HAP-1 (cell line): ENCODE measurements around the gene DYNLL2.
"Not testable (repeated sequence)": the region's sequence is repeated elsewhere in the genome, so short reads cannot be mapped to it uniquely, and the experiment has no call there.

Experiments used
- DNase-seq, 2 experiments: peaks; one replicate each; pipeline ENCODE4 v3.0.0-alpha.2; 2016 to 2020; ENCODE audit warnings: low spot score in 2 of 2
- H3K27me3 ChIP-seq: fragments of 250-450 bp; sonication (Bioruptor Pico); 2 replicates; pipeline ENCODE4 v1.5.1; 2020; ENCODE audit warnings: low read depth, mild to moderate bottlenecking, moderate library complexity
- H3K36me3 ChIP-seq: fragments of 250-450 bp; sonication (Bioruptor Pico); replicated peaks from 2 replicates; pipeline ENCODE4 v1.5.1; 2020; ENCODE audit warnings: mild to moderate bottlenecking
- H3K4me1 ChIP-seq: fragments of 250-450 bp; sonication (Bioruptor Pico); 2 replicates; pipeline ENCODE4 v1.5.1; 2020; ENCODE audit warnings: mild to moderate bottlenecking
- H3K4me3 ChIP-seq: fragments of 250-450 bp; sonication (Bioruptor Pico); 2 replicates; pipeline ENCODE4 v1.5.1; 2020; ENCODE audit warnings: mild to moderate bottlenecking, moderate library complexity
- H3K9me3 ChIP-seq: fragments of 250-450 bp; sonication (Bioruptor Pico); 2 replicates; pipeline ENCODE4 v1.5.1; 2020; ENCODE audit warnings: mild to moderate bottlenecking, moderate library complexity
- in situ Hi-C: fragments of 300-500 bp; cut with MboI; formaldehyde crosslinking; loops from 3 replicates; pipeline ENCODE4 v1.14.3; 2020; ENCODE audit warnings: low sequenced_read_pairs, inconsistent platforms, mixed read lengths

Gene DYNLL2

GRCh38 chr17:58127846-58128245, 44.6 kb downstream of the DYNLL2 start:
- H3K4me3 ChIP-seq, result no peak overlapping the region
- peaks cover 23% of the 10 kb centered on the region for H3K27me3 ChIP-seq
- DNase-seq, result no peak
- no peaks in the 10 kb centered on the region for H3K4me1 ChIP-seq
- in situ Hi-C loops, result no loop called here
- no peaks in the 10 kb centered on the region for H3K36me3 ChIP-seq
- no peaks in the 10 kb centered on the region for H3K9me3 ChIP-seq

- H3K9me3 ChIP-seq, H3K36me3 ChIP-seq, H3K4me3 ChIP-seq, DNase-seq, in situ Hi-C loops, H3K4me1 ChIP-seq: not testable (repeated sequence)
- peaks cover 17% of the 10 kb centered on the region; the same call in 1 of the 2 replicates for H3K27me3 ChIP-seq
Measured at GRCh38 chr17:58132697-58133096, 49.5 kb downstream of the DYNLL2 start.

GRCh38 chr17:58136669-58137279, 53.6 kb downstream of the DYNLL2 start:
- Histone ChIP-seq H3K36me3 (no peaks in the 10 kb centered on the region), H3K4me3 (no peak overlapping the region), H3K27me3 (peaks cover 27% of the 10 kb centered on the region), H3K9me3 (no peaks in the 10 kb centered on the region), H3K4me1 (no peaks in the 10 kb centered on the region)
- in situ Hi-C loops, result no loop called here
- no peak for DNase-seq

GRCh38 chr17:58141505-58141904, 58.3 kb downstream of the DYNLL2 start:
- Histone ChIP-seq H3K36me3 (no peaks in the 10 kb centered on the region), H3K27me3 (peaks cover 26% of the 10 kb centered on the region), H3K4me3 (no peak overlapping the region), H3K4me1 (no peaks in the 10 kb centered on the region), H3K9me3 (peaks cover 7% of the 10 kb centered on the region)
- DNase-seq, result no peak
- in situ Hi-C loops, result no loop called here

- in situ Hi-C loops, H3K4me3 ChIP-seq, H3K4me1 ChIP-seq, H3K9me3 ChIP-seq, H3K36me3 ChIP-seq, DNase-seq: not testable (repeated sequence)
- H3K27me3 ChIP-seq, result peaks cover 13% of the 10 kb centered on the region
Measured at GRCh38 chr17:58143335-58143734, 60.1 kb downstream of the DYNLL2 start.

GRCh38 chr17:58144801-58145200, 61.6 kb downstream of the DYNLL2 start:
- Histone ChIP-seq H3K27me3 (peaks cover 18% of the 10 kb centered on the region), H3K4me1 (no peaks in the 10 kb centered on the region)
- in situ Hi-C loops, result no loop called here

More at GRCh38 chr17:58144801-58145200, 61.6 kb downstream of the DYNLL2 start:
- Histone ChIP-seq H3K9me3 (peaks cover 7% of the 10 kb centered on the region), H3K4me3 (no peak overlapping the region), H3K36me3 (no peaks in the 10 kb centered on the region)
- DNase-seq, result no peak
